NCI-H2171 treated with DMSO at 0.1 percent for 48 hours (cell line): ENCODE results near the gene TRABD2B.
A peak's percentile ranks its signal among the peaks of the same experiment; 100 is the strongest.

Experiments
- DNase-seq: peaks from one replicate; lab custom pipeline; 2025; lab: John Stamatoyannopoulos, UW

Gene TRABD2B

GRCh38 chr1:47875831-47876586 is 121.2 kb downstream of the TRABD2B start:
- DNase-seq = no peak

- no peak for DNase-seq
Observed at GRCh38 chr1:47875036-47875435, 122.1 kb downstream of the TRABD2B start.

GRCh38 chr1:47873337-47873736 is 123.8 kb downstream of the TRABD2B start:
- no peak for DNase-seq

- no peak for DNase-seq
Observed at GRCh38 chr1:47872886-47873285, 124.3 kb downstream of the TRABD2B start.

GRCh38 chr1:47871799-47872353 is 125.3 kb downstream of the TRABD2B start:
- peak; percentile 71 for DNase-seq

- DNase-seq = peak; percentile 35
Observed at GRCh38 chr1:47870946-47871676, 126.1 kb downstream of the TRABD2B start.

- no peak for DNase-seq
Observed at GRCh38 chr1:47870480-47870879, 126.7 kb downstream of the TRABD2B start.

GRCh38 chr1:47868348-47868676 is 128.9 kb downstream of the TRABD2B start:
- DNase-seq = no peak

- DNase-seq = no peak
Observed at GRCh38 chr1:47867438-47868347, 129.5 kb downstream of the TRABD2B start.

- DNase-seq = peak; percentile 37
Observed at GRCh38 chr1:47866601-47867437, 130.4 kb downstream of the TRABD2B start.

GRCh38 chr1:47865881-47866535 is 131.2 kb downstream of the TRABD2B start:
- no peak for DNase-seq

GRCh38 chr1:47859092-47859743 is 138.0 kb downstream of the TRABD2B start:
- no peak for DNase-seq

GRCh38 chr1:47856996-47857395 is 140.2 kb downstream of the TRABD2B start:
- DNase-seq = no peak

GRCh38 chr1:47855230-47855629 is 142.0 kb downstream of the TRABD2B start:
- no peak for DNase-seq

- no peak for DNase-seq
Observed at GRCh38 chr1:47854552-47855144, 142.5 kb downstream of the TRABD2B start.

- DNase-seq = no peak
Observed at GRCh38 chr1:47853852-47854251, 143.3 kb downstream of the TRABD2B start.

GRCh38 chr1:47853059-47853458 is 144.1 kb downstream of the TRABD2B start:
- no peak for DNase-seq

GRCh38 chr1:47852006-47852718 is 145.0 kb downstream of the TRABD2B start:
- no peak for DNase-seq

- no peak for DNase-seq
Observed at GRCh38 chr1:47850451-47850850, 146.7 kb downstream of the TRABD2B start.
